HepG2 (cell line): ENCODE data around the gene UBQLN4. TPM values are rescaled to one million over a fixed set of nuclear protein-coding genes. Genes with fewer than 3 reads are reported as not detected.

Source experiments
- IKZF1 ChIP-seq: fragments of 450-650 bp; IDR thresholded peaks from 2 replicates; pipeline ENCODE4 v1.7.1; 2016
- KLF15 ChIP-seq: sonication (generic); formaldehyde crosslinking; IDR thresholded peaks from 2 replicates; pipeline ENCODE4 v1.8.1; 2023; ENCODE audit warnings: borderline replicate concordance, mild to moderate bottlenecking, inconsistent platforms, missing genetic modification reagents, mixed read lengths
- MIXL1 ChIP-seq: IDR thresholded peaks from 2 replicates; pipeline ENCODE4 v1.6.1; 2016
- NBN ChIP-seq: fragments of 450-650 bp; conservative IDR thresholded peaks from 2 replicates; pipeline ENCODE4 v1.6.1; 2017
- POGZ ChIP-seq: sonication (generic); formaldehyde crosslinking; IDR thresholded peaks from 2 replicates; pipeline ENCODE4 v1.4.0; 2020; ENCODE audit warnings: mild to moderate bottlenecking, missing genetic modification reagents
- SAFB2 ChIP-seq: sonication (generic); formaldehyde crosslinking; IDR thresholded peaks from 2 replicates; pipeline ENCODE4 v1.5.1; 2020; ENCODE audit warnings: missing genetic modification reagents, low read depth, mild to moderate bottlenecking, borderline replicate concordance
- SSRP1 ChIP-seq: IDR thresholded peaks from 2 replicates; pipeline ENCODE4 v1.6.1; 2016; ENCODE audit warnings: control low read depth
- ZMAT5 ChIP-seq: sonication (generic); formaldehyde crosslinking; IDR thresholded peaks from 2 replicates; pipeline ENCODE4 v1.5.0; 2020; ENCODE audit warnings: mild to moderate bottlenecking, low read depth, missing genetic modification reagents, borderline replicate concordance
- ZNF562 ChIP-seq: sonication (generic); formaldehyde crosslinking; IDR thresholded peaks from 2 replicates; pipeline ENCODE4 v1.8.0; 2022; ENCODE audit warnings: missing genetic modification reagents, borderline replicate concordance
- ZNF569 ChIP-seq: sonication (generic); formaldehyde crosslinking; IDR thresholded peaks from 2 replicates; pipeline ENCODE4 v1.5.0; 2020; ENCODE audit warnings: mild to moderate bottlenecking, missing genetic modification reagents, moderate library complexity, borderline replicate concordance
- ZNF576 ChIP-seq: sonication (generic); formaldehyde crosslinking; IDR thresholded peaks from 2 replicates; pipeline ENCODE4 v1.4.0; 2020; ENCODE audit warnings: mild to moderate bottlenecking, missing genetic modification reagents
- ZNF615 ChIP-seq: sonication (generic); formaldehyde crosslinking; IDR thresholded peaks from 2 replicates; pipeline ENCODE4 v1.5.0; 2020; ENCODE audit warnings: mild to moderate bottlenecking, missing genetic modification reagents, borderline replicate concordance
- ZNF687 ChIP-seq: sonication (generic); formaldehyde crosslinking; IDR thresholded peaks from 2 replicates; pipeline ENCODE4 v1.5.1; 2020; ENCODE audit warnings: mild to moderate bottlenecking, missing genetic modification reagents, moderate library complexity
- ZNF703 ChIP-seq: sonication (generic); formaldehyde crosslinking; IDR thresholded peaks from 2 replicates; pipeline ENCODE4 v1.5.1; 2020; ENCODE audit warnings: missing genetic modification reagents, mild to moderate bottlenecking, moderate library complexity, borderline replicate concordance
- ZNF761 ChIP-seq: sonication (generic); formaldehyde crosslinking; conservative IDR thresholded peaks from 2 replicates; pipeline ENCODE4 v1.4.0; 2020; ENCODE audit warnings: mild to moderate bottlenecking, missing genetic modification reagents
- ZNF772 ChIP-seq: sonication (generic); formaldehyde crosslinking; IDR thresholded peaks from 2 replicates; pipeline ENCODE4 v1.5.0; 2020; ENCODE audit warnings: mild to moderate bottlenecking, missing genetic modification reagents
- ZSCAN20 ChIP-seq: sonication (generic); formaldehyde crosslinking; IDR thresholded peaks from 2 replicates; pipeline ENCODE4 v1.4.0; 2020; ENCODE audit warnings: missing genetic modification reagents, mild to moderate bottlenecking, borderline replicate concordance
- ZSCAN9 ChIP-seq: IDR thresholded peaks from 2 replicates; pipeline ENCODE4 v1.6.1; 2016; ENCODE audit warnings: borderline replicate concordance
- polyA plus RNA-seq, 8 experiments: library from polyadenylated mRNA; depleted of rRNA in 3 of 8; stranded (reverse) in 7 of 8; unstranded in 1 of 8; fragments of >200 nt; fragmentation: Illumina TruSeq in 4 of 8; extraction: Trizol in 4 of 8; gene quantifications; 2 replicates each; pipeline versions ENCODE4 v1.2.1 to v1.2.3, GENCODE V29; 2011 to 2016; ENCODE audit warnings: low read depth in 4 of 8, missing spikeins in 1 of 8, mixed read lengths in 1 of 8; ENCODE audit not compliant: insufficient read depth in 1 of 8
- total RNA-seq, 5 experiments: library from RNA; depleted of rRNA; stranded (reverse); fragments of >200 nt; fragmentation: Illumina TruSeq; extraction: Trizol; gene quantifications; 2 replicates each; pipeline ENCODE4 v1.2.3, GENCODE V29; 2016; ENCODE audit warnings: low read depth in 1 of 5
- TF ChIP-seq, protein P1 (sequence below): sonication (generic); formaldehyde crosslinking; IDR thresholded peaks from 2 replicates; pipeline ENCODE4 v1.4.0; 2020; ENCODE audit warnings: missing genetic modification reagents
- TF ChIP-seq, protein P2 (sequence below): sonication (generic); formaldehyde crosslinking; IDR thresholded peaks from 2 replicates; pipeline ENCODE4; 2020; ENCODE audit warnings: missing genetic modification reagents, mild to moderate bottlenecking, borderline replicate concordance

Gene UBQLN4
- total and polyA plus RNA-seq, 2 of the 13 experiments (the other 11 are each of a cell fraction or from before 2014, with no cell fraction given), result 31.5 to 39.8 TPM

GRCh38 chr1:156096640-156097391, 43.2 kb upstream of the UBQLN4 start (continued):
- TF ChIP-seq IKZF1 (no peak), ZMAT5 (CRISPR knock-in tag) (no peak), KLF15 (CRISPR knock-in tag) (no peak), ZNF576 (CRISPR knock-in tag) (no peak), MIXL1 (CRISPR knock-in tag) (peak; percentile 56; the same call in 1 of the 2 replicates), ZSCAN9 (CRISPR knock-in tag) (no peak), ZSCAN20 (CRISPR knock-in tag) (no peak), SSRP1 (CRISPR knock-in tag) (0 out of 2 replicates have a peak, but pooled peaks have one; percentile 71), POGZ (CRISPR knock-in tag) (no peak), ZNF569 (no peak), NBN (no peak), ZNF703 (no peak), ZNF562 (CRISPR knock-in tag) (no peak), ZNF761 (CRISPR knock-in tag) (0 out of 2 replicates have a peak, but pooled peaks have one; percentile 49), SAFB2 (CRISPR knock-in tag) (no peak), ZNF687 (CRISPR knock-in tag) (peak; percentile 91), ZNF772 (no peak), ZNF615 (CRISPR knock-in tag) (no peak)
- TF ChIP-seq, protein P1, sequence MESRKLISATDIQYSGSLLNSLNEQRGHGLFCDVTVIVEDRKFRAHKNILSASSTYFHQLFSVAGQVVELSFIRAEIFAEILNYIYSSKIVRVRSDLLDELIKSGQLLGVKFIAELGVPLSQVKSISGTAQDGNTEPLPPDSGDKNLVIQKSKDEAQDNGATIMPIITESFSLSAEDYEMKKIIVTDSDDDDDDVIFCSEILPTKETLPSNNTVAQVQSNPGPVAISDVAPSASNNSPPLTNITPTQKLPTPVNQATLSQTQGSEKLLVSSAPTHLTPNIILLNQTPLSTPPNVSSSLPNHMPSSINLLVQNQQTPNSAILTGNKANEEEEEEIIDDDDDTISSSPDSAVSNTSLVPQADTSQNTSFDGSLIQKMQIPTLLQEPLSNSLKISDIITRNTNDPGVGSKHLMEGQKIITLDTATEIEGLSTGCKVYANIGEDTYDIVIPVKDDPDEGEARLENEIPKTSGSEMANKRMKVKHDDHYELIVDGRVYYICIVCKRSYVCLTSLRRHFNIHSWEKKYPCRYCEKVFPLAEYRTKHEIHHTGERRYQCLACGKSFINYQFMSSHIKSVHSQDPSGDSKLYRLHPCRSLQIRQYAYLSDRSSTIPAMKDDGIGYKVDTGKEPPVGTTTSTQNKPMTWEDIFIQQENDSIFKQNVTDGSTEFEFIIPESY, result peak; percentile 73
- TF ChIP-seq, protein P2, sequence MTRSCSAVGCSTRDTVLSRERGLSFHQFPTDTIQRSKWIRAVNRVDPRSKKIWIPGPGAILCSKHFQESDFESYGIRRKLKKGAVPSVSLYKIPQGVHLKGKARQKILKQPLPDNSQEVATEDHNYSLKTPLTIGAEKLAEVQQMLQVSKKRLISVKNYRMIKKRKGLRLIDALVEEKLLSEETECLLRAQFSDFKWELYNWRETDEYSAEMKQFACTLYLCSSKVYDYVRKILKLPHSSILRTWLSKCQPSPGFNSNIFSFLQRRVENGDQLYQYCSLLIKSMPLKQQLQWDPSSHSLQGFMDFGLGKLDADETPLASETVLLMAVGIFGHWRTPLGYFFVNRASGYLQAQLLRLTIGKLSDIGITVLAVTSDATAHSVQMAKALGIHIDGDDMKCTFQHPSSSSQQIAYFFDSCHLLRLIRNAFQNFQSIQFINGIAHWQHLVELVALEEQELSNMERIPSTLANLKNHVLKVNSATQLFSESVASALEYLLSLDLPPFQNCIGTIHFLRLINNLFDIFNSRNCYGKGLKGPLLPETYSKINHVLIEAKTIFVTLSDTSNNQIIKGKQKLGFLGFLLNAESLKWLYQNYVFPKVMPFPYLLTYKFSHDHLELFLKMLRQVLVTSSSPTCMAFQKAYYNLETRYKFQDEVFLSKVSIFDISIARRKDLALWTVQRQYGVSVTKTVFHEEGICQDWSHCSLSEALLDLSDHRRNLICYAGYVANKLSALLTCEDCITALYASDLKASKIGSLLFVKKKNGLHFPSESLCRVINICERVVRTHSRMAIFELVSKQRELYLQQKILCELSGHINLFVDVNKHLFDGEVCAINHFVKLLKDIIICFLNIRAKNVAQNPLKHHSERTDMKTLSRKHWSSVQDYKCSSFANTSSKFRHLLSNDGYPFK, result peak; percentile 51; the same call in 1 of the 2 replicates
